Measurements from ENCODE around the gene PREP.

The PREP gene

DNA sequence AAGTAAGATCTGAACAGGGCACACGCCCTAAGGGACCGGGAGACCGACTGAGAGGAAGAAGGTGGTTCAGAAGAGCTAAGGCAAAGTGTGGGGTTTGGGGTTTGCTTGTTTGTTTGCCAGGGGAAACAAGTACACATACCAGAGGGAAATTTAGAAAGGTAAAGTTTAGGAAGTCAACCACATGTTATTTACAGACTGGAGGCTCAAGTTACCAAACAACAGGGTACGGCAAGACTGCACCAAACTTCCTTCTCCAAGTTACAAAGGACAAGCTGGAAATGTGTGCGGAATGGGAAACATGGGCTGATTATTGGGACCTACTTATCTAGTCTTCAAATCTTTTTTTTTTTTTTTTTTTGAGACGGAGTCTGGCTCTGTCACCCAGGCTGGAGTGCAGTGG is 11.2 kb downstream of the PREP start:
- DNase-seq: no peak

DNA sequence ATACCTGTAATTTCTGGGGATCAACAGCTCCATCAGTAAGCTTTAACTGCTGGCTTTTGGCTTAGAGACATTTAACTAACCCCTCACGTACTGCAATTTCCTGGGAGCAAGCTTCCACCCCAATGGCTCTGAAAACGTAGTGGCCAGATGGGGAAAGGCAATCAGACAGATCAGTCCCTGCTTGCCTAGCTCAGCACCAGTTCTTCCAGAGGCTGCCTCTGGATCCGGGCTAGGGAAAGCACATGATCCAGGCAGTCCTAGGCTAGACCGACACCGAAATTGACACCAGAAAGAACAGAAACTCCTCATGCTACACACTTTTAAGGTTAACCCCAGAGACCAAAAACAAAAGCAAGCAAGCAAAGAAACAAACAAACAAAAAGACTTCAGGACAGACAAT is 13.3 kb downstream of the PREP start:
- no peak for DNase-seq

DNA sequence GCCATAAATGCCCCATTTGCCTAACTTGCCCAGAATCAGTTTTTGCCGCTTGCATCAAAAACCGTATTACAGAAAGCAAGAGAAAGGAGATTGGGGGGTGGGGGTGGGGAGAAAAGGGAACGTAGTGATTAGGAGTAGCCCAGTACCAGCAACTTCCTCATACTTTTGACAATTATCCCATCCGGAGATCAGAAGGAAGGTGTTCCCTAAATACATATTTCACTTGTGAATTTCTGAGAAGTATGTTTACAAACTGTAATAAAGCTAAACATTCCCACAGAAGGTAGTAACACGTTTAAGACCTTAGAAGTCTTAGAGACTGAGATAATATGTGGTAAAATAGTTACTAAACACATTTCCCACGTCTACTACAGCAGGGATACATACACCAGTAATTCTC is 14.5 kb downstream of the PREP start:
- DNase-seq: no peak

DNA sequence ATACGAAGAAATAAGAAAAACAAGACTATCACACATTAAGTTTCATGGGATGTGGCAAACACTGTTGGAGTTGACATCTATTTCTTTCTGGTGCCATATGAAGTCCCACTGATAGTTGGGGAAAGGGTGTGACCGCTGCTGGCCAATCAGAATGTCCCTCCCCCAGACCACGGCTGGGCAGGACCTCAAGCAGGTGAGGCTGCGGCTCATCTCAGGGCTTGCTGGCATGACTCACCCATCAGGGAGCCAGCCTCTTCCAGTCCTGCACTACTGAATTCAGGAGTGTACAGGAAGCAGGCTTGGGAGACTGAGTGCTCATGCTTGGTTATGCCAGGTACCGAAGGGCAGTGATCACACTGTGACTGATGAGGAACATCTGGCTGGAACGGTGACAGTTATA is 18.9 kb downstream of the PREP start:
- DNase-seq: no peak

DNA sequence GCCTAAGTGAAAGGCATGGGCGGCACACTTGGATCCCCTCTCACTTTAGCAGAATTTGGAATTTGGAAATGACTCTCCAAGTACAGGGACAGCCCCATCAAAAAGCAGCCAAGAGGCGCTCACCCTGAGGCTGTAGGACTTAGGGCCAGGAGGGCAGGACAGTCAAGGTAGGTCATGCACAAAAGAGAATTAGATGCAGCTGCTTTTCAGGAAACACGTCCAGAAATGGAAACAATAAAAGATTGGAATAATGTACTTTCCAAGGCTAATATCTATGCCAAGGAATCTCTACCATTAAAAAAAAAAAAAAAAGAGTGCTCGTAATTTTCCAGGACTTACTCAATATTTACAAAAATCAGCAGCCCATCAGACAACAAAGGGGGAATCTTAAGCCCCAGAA is 19.9 kb downstream of the PREP start:
- DNase-seq: no peak

DNA sequence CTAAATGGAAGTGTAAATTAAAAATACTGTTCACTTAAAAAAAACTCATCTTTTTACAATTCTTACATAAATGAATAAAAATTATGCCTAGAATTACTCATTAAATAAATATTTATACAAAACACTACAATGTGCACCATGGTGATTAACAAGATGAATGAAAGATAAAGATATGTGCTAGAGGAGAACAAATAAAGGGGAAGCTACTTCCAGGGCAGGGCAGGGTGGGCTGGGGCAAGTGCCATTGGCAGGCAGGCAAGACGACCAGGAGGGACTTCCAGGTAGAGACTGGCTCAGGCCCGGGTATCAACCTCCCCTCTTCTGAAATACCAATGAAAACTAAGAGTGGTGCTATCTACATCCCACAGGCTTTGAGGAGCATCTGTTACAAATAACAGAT is 20.4 kb downstream of the PREP start:
- no peak for DNase-seq

DNA sequence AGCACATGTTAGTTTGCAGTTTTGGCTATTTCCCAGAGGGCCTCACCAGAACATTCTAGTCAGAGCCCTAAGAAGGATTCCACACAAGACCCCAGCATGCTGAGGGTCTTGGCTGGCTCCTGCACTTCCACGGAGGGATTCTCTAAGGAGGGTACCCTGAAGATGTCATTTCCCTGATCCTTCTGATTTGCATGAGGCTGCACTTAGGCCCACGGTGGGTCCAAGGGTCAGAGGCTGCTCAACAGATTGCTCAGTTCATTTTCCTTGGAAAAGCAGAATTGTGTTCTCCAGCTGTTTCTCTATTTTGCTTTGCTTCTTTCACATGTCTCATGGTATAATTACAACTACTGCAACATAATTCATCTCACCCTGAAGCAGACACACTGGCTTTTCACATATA is 22.2 kb downstream of the PREP start:
- DNase-seq: no peak

DNA sequence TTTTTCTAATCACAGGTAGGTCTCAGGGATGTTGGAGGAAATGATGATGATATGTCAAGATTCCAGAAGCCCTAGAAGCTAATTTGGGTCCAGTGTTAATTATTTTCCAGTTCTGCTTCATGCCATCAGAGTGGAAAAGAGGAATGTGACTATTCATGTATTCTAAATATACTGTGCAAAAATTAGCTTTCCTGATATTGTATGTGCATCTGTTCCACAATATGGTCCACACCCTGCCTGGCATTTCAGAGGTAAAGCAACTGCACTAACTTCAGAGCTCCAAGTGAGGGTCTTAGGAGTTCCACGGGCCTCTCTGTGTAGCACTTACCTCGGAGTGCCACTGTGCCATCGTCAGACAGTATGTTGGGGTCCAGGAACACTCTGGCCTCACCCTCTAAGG is 27.1 kb downstream of the PREP start:
- DNase-seq: no peak

DNA sequence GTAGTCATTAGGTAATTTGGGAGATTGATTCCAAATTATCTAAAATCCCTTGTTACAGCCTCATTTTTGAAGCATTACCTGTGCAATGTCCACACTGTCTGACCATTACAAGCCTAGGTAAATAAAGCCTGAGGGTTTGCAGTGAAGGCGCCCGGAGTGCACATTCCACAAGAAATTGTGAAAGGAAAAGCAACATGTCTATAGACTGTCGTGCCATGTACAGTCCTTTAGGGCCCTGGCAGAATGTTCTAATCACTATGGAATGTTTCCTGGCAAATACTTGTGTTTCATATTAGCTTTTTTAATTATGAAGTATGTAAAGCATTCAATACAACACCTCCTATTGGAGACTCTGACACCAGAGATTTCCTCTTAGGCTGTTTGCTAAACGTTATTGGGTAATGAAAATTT is 28.9 kb downstream of the PREP start:
- DNase-seq: no peak

DNA sequence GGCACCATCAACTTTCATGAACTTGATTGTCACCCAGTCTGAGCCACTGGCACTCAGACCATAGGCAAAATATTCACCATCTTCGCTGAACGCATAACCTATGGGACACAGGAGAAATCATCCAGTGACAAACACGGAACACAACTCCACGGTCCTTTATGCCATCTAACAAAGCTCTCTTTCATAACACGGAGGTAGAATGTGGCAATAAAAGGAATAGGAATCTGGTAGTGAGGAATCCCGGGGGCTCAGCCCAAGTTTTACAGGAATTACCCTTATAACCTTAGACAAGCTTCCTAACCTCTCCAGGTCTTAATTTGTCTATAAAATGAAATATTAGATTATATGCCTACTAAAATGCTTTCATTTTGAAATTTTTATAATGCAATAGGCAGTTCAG is 29.4 kb downstream of the PREP start:
- DNase-seq: no peak

DNA sequence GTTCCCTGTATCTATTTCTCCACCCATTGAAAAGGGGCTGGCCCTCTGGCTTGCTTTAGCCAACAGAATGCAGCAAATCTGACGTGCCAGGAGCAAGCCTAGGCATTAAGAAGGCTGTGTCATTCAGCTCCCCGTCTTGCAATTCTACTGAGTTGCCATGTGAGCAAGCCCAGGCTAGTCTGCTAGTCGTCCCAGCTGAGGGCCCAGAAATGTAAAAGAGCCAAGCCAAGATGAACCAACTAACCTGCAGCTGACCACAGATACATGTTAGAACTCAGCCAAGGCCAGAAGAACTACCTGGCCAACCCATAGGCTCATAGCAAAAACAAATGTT is 30.1 kb downstream of the PREP start:
- no peak for DNase-seq

DNA sequence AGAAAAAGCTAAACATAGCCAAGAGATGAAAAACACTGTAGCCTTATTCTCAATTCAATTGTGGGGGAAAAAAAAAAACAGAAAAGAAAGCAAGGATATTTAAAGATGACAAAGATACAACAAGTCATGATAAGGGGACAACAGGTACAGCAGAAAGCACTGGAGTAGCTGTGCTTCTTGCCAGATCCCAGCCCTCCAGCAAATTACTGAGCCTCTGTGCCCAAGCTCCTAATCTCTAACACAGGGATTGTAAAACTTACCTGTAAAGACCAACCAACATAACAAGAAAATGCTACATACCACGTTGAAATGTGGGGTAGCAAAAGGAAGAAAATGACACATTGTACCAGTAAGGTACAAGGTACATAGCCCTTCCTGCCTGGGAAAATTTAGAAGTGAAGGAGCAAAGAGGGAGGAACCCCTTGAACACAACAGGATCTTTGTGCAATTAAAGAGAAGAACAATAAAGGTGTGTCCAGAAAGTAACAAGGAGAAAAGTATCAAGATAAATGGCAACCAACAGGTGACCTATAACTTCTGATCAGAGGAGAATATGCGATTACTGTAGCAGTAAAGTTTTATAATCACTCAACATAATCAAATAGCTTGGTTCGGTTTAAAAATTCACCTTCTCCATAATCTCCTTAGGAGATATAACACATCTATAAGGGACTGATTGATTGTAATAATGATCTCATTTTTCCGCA is 30.6 kb downstream of the PREP start:
- no peak for DNase-seq

DNA sequence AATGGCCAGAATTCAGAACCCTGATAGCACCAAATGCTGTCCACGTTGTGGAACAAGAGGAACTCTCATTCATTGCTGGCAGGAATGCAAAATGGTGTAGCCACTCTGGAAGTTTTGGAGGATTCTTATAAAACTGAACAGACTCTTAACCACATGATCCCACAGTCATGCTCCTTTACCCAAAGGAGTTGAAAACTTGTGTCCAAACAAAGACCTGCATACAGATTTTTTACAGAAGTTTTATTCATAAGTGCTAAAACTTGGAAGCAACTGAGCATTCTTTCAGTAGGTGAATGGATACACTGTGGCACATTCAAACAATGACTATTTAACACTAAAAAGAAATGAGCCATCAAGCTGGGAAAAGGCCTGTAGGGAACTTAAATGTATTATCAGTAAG is 32.5 kb downstream of the PREP start:
- no peak for DNase-seq

DNA sequence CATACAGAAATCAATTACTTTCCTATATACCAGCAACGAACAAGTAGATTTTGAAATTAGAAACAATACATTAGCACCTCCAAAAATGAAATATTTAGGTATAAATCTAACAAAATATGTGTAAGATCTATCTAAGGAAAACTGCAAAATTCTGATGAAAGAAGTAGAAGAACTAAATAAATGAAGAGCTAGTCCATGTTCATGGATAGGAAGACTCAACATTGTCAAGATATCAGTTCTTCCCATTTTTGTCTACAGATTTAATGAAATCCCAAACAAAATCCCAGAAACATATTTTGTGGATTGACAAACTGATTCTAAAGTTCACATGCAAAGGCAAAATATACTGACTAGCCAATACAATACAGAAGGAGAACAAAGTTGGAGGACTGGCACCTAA is 33.7 kb downstream of the PREP start:
- DNase-seq: no peak

DNA sequence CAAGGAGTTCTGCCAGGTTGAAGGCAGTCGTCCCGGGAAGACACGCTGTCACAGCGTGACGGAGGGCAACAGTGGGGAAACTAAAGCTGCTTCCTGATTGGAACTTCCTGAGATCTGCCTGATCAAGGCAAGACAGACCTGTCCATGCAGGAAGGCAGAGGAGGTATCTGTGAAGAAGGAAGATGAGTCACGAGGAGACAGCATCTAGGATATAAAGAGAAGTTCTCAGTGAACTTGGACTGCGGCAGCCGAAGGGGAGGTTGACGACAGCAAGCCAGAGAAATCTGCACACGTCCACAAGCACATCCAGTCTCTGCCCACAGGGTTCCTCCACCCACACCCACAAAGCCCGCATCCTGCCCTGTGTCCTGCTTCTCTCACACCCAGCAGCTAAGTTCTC is 38.6 kb downstream of the PREP start:
- DNase-seq: no peak

DNA sequence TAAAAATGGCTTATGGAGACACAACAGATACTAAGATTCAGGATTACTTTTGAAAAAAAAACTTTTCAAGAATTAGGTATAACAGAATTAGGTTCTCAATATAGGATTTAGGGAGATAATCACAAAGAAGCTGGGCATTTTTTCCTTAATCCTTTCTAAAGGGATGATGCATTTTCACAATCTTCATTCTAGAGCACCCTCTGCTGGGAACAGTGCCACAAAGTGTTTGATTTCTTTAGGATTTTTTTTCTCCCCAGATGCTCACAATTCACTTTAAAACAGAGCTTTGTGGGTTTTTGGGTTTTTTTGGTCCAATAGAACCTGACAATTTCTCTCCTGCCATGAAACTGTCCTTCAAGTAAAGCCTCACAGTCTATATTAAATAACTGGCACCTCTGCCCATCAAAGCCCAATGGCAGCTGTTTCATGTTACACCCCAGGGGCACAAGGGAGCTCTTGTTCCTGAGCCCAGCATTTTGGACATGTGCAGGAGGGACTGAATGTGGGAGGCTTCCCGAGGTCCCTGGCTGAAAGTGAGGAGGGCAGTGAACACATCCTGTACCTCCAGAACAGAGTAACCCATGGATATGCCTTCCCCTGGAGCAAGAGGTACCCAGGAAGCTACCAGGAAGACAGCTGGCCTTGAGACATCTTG is 39.7 kb downstream of the PREP start:
- DNase-seq: no peak

DNA sequence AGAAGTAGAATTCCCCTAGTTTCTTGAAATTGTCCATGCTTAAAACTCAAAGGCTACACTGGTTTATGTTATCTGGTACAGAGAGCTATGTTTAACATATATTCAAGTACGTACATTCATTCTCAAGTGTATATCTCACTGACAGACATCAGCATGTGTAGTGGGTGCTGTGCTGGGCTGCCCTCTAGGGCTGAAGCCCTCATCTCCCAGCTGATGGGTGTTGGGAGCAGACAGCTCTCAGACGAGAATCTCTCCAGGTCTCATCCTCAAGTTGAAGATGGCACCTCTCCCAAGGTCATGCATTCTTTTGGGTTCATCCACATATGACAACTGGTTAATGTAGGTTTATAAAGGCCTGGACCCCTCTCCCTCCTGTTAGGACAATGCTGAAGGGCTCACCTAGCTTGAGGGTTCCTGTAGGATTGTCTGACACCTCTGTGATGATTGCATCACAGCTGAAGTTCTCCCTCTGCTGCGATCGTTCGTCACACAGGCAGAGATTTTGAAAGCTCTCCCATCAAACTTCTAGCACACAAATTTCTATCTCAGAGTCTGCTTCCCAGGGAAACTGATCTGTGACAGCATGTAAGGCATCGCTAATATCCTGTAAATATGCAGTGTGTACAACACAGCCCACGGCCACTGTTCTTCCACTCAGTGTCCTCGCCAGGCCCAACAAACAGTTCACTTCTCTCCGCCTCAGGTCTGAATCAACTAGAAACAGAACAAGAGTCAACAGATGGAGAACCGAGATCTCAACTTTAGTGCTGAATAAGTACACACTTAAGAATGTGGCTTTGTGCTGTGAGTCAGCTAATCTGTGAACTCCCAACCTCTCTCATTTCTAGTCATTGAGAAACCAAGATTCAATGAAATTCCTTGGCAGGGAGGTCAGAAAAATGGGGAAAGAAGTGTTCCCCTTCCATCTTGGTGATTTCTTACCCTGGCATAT is 43.2 kb downstream of the PREP start:
- DNase-seq: no peak

DNA sequence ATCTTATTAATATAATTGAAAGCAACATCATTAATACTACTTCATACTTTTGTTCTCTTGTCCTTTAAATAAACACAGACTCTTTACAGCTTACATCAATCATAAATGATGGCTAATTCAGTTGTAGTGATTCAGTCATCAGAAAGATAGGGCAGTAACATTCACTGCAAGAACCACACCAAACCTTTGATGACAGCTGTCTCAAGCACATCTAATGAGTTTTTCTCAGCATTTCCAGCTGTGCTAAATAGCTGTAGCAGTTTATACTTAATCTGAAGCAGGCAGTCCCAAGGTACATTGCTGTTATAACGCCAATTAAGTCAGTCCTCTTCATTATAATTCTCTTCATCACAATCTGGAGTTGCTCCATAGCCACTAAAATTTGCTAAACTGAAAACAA is 45.7 kb downstream of the PREP start:
- DNase-seq: no peak

DNA sequence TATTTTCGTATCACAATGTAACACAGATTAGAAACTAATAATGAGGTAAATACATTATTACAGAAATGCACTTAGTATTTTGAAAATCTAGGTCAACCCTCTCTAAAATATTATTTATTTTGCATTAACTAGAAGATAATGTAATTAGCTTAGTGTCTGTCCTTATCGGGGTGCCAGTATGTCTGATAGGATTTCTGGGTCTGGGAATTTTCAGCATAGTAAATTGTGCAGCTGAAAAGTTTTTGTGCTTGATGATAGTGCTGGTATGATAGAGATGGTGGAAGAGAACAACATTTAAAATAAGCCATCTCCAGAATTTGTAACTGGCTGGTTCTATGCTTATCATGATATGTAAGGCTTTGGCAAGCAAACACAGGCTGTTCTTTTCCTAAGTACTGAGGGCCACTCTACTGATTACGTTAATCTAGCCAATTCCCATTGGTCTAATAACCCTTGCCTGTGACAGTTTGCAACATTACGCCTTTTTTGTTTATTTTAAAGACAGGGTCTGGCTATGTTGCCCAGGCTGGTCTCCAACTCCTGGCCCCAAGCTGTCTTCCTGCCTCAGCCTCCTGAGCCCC is 50.8 kb downstream of the PREP start:
- no peak for DNase-seq

DNA sequence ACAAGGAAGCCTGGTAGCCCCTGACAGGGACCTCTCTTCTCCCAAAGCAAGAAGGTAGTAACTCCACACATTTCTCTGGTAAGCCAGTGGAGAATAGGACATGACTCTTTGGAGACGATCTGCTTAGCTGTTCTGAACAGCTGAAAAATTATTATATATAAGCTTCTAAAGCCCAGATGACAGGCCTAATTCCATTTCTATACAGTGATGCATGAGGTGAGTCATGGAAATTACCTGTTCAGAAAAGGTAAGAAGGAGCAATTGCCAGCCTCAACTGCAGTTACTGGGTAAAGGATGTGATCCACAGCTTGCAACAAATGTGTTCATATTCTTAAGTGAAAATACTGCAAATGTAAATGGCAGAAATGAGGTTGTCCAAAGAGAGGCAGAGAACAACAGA is 54.0 kb downstream of the PREP start:
- DNase-seq: no peak

DNA sequence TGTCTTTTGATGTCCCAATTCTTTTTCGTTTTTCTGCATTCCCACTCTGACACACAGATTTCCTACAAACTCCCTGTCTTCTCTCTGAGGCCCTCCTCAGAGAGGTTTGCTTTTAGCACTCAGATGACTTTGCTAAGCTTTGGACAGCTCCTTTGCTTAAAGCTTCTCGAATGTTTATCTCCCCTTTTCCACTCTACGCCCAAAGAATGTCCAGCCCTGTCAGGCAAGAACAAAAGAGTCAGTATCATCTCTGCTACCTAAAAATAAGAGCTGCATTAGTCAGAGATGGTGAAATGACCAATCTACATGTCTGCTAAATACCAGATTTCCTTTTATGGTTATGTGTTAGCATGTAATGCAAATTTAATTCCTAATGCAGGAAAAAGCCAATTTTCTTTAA is 56.8 kb downstream of the PREP start:
- no peak for DNase-seq

DNA sequence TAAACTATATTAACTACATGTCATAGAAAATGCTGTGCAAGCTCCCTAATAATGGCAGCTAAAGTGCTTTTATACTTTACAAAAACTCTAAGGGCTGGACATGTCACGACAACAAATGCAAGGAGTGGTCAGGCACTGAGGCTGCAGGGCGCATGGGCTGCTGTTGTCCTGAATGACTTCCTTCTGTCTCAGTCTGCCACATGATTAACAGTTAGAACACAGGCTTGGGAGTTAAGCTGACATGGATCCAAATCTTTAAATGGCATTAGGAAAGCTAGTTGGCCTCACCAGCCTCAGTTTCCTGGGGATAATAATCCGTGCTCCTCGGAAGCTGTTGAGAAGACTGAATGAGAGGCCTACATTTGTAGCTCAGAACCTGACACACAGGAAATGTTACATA is 57.4 kb downstream of the PREP start:
- no peak for DNase-seq

DNA sequence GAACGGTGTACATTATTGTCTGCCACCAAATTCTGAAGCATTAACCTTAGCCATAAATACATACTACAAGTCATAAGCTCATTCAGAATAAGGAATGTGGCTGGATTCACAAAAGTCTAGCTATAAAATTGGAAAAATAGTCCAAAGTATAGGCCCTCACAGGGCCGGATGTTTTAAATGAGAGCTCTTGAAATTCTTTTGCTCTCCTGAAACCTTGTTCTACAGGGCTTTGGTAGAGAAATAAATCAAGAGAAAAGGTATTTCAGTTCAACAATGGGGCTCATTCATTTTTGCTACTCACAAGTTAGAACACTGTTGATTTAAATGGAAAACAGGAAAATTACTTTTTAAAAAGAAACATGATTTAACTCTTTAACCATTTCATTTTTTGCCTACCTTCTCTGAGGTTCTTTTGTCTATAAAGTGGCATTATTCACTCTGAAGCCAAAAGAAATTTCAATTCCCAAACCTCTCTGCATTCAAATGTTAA is 58.0 kb downstream of the PREP start:
- no peak for DNase-seq

Data from stimulated activated naive CD4-positive, alpha-beta T cell treated with Interleukin-2 at 50 U/mL for 16 hours (primary cell).